ENCODE results near the gene FBLN1. TPM values are rescaled to one million over a fixed set of nuclear protein-coding genes. Genes with fewer than 3 reads are reported as not detected.
A peak's percentile ranks its signal among the peaks of the same experiment; 100 is the strongest.
"Not testable (repeated sequence)": the region's sequence is repeated elsewhere in the genome, so short reads cannot be mapped to it uniquely, and the experiment has no call there.

Gene FBLN1
- total RNA-seq, 1 donor from 2014 or later, result 624 TPM

DNA sequence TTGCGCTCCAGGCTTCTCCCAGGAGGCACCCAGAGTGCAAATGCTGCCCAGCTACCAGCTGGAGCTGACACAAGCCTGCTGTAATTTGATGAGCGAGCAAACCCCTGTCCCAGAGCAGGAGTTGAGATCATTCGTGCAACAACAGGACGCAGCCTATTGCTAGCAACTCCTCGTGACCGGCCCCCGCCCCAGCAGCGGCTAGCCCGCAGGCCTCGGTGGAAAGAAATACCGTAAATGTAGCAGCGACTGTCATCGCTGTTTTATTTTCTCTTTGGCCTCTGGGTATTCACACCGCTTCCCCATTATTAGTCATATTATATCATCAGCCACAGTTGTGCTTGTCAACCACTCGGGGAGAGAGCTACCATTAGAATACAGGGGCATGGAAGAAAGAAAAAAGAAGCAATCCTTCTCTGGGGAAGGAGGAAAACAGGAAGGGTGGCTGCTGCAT lies 109.8 kb downstream of the FBLN1 start:
- DNase-seq (ENCODE audit: low spot score) (peak; percentile 78), ATAC-seq (peak; percentile 93)

GRCh38 chr22:45612940-45613339 lies 110.3 kb downstream of the FBLN1 start:
- ATAC-seq (peak; percentile 21), DNase-seq (ENCODE audit: low spot score) (no peak)
- intact Hi-C loops (cut with DNase I), result loop anchor here (10.0 kb wide), 1 partner anchor 638 kb away; no protein-coding TSS in a partner anchor

More for the DNA sequence above, 109.8 kb downstream of the FBLN1 start:
- intact Hi-C loops (cut with DNase I), result loop anchor here (10.0 kb wide), 1 partner anchor 638 kb away; no protein-coding TSS in a partner anchor

DNA sequence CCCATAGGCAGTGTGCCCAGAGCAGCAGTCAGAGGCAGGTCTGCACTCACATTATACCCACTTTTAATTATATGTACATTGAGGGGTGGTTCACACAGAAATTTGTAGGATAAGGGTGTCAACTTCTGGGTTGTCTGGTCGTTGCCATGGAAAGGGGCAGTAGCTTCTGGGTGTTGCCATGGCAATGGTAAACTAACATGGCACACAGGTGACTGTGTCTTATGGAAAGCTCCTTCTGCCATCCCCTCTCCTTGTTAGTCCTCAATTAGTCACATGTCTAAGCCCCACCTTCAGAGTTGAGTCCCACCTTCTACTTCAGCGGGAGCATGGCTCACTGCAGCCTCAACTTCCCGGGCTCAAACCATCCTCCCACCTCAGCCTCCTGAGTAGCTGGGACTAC lies 112.7 kb downstream of the FBLN1 start:
- ATAC-seq, result no peak

DNA sequence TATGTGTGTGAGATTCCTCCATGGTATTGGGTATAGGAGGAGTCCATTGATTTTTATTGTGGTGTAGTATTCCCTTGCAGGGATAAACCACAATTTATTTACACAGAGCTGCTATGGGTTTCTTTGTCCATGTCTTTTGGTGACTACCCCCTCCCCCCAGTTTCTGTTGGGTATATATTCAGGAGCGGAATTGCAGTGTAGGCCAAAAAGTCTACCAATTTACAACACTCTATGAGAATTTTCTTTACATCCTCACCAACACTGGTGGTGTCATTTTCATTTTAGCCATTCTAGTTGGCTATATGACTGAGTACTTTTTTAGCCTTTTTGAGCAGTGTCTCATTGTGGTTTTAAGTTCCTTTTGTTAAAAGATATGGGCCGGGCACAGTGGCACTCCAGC lies 113.7 kb downstream of the FBLN1 start:
- intact Hi-C loops (cut with DNase I), result loop anchor here (10.0 kb wide), 1 partner anchor 642 kb away; no protein-coding TSS in a partner anchor
- no peak for ATAC-seq
- no peak for DNase-seq (ENCODE audit: low spot score)

More for the DNA sequence above, 112.7 kb downstream of the FBLN1 start:
- intact Hi-C loops (cut with DNase I), result loop anchor here (10.0 kb wide), 1 partner anchor 641 kb away; no protein-coding TSS in a partner anchor
- no peak for DNase-seq (ENCODE audit: low spot score)

DNA sequence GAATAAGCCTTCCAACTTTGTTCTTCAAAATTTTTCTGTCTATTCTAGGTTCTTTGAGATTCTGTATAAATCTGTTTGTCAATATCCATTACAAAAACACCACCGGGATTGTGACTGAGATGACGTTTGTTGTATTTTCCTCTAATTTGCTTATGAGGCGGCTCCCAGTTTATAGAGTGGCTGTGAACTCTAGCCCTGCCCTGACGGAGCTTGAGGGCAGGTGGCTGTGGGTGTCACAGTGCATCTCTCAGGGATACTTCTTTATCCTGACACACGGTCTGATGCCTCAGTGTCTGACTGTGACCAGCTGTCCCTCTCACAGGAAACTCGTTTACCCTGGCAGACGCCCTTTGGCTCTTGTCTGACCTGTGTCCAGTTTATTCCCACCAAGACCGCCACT lies 115.3 kb downstream of the FBLN1 start:
- DNase-seq (ENCODE audit: low spot score) (no peak), ATAC-seq (no peak)
- intact Hi-C loops (cut with DNase I), result loop anchor here (10.0 kb wide), 1 partner anchor 643 kb away; no protein-coding TSS in a partner anchor

DNA sequence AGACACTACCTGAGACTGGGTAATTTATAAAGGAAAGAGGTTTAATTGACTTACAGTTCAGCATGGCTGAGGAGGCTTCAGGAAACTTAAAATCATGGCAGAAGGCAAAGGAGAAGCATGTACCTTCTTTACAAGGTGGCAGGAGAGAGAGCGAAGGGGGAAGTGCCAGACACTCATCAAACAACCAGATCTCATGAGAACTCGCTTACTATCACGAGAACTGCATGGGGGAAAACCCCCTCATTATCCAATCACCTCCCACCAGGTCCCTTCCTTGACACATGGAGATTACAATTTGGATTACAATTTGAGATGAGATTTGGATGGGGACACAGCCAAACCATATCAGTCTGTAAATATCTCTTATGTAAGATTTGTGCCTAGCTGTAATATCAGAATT lies 118.0 kb downstream of the FBLN1 start:
- ATAC-seq, result no peak
- DNase-seq (ENCODE audit: low spot score), result no peak
- intact Hi-C loops (cut with DNase I), result no loop called here

DNA sequence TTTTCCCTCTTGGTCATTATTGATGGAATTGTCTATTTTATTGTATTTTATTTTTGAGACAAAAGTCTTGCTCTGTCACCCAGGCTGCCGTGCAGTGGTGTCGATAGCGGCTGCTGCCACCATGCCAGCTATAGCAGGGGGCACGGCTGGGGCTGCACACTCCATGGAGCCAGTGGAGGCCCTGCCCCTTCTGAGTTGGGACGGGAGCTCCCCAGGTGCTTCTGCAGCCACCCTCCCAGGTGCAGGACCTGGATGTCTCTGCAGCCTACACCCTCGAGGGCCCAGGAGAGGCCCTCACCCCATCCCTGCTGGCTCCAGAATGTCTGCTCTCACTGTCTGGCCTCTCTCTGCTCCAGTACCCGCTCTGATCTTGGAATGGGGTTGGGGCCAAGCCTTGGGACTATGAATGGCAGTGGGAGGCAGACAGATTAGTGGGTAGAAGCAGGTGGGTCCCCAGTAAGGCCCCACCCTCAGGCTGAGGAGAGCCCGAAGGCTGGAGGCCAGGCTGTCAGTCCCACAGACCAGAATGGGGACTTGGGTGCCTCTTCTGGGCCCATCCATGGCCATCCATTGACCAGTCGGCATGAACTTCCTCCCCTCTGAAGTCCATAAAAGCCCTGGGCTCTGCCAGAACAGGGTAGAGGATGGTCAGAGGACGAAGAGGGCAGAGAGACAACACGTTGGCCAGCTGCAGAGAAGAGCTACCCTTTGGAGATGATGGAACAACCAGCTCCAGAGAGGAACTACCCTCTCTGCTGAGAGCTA lies 119.3 kb downstream of the FBLN1 start:
- DNase-seq (ENCODE audit: low spot score) (no peak), ATAC-seq (no peak)
- intact Hi-C loops (cut with DNase I), result no loop called here

DNA sequence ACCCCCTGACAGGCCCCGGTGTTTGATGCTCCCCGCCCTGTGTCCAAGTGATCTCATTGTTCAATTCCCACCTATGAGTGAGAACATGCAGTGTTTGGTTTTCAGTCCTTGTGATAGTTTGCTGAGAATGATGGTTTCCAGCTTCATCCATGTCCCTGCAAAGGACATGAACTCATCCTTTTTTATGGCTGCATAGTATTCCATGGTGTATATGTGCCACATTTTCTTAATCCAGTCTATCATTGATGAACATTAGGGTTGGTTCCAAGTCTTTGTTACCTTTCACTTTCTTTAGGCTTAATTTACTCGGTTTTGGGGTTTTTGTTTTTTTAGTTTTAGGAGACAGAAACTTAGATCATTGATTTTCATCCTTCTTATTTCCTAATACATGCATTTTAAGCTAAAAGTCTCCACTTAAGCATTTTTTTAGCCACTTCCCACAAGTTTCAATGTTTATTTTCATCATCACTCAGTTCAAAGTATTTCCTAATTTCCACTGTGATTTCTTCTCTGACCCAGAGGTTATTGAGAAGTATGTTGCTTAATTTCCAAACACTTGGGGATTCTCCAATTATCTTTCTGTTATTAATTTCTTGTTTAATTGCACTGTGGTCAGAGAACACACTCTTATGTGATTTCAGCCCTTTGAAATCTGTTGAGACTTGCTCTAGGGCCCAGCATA lies 120.9 kb downstream of the FBLN1 start:
- peak; percentile 15 for ATAC-seq

DNA sequence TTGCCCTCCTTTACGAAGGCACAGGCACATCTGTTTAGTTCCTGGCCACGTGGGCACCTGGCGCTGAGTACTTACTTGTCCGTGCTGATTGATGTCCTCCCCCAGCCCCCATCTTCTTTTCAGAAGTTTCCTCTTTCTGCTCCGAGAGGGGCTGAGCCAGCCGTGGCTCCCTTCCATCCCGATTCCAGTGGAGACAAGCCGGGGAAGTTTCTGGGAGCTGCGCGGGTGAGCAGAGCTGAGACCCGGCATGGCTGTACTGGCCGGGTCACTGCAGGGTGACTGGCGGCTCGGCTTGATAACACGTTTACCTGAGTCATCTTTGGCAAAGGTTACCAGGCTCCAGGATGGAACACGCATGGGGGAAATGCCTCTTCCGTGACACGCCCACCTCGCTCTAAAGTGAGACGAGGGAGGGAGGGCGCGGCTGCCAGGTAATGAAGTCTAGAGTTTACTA lies 123.5 kb downstream of the FBLN1 start:
- intact Hi-C loops (cut with DNase I), result no loop called here
- no peak for DNase-seq (ENCODE audit: low spot score)
- no peak for ATAC-seq

More for the DNA sequence above, 120.9 kb downstream of the FBLN1 start:
- DNase-seq (ENCODE audit: low spot score); intact Hi-C loops (cut with DNase I): not testable (repeated sequence)

GRCh38 chr22:45627489-45628233 lies 125.0 kb downstream of the FBLN1 start:
- ATAC-seq, result no peak
- DNase-seq (ENCODE audit: low spot score), result no peak
- intact Hi-C loops (cut with DNase I), result no loop called here

- ATAC-seq (no peak), DNase-seq (ENCODE audit: low spot score) (no peak)
- intact Hi-C loops (cut with DNase I), result no loop called here
These were observed 125.8 kb downstream of the FBLN1 start for GRCh38 chr22:45628515-45628914.

DNA sequence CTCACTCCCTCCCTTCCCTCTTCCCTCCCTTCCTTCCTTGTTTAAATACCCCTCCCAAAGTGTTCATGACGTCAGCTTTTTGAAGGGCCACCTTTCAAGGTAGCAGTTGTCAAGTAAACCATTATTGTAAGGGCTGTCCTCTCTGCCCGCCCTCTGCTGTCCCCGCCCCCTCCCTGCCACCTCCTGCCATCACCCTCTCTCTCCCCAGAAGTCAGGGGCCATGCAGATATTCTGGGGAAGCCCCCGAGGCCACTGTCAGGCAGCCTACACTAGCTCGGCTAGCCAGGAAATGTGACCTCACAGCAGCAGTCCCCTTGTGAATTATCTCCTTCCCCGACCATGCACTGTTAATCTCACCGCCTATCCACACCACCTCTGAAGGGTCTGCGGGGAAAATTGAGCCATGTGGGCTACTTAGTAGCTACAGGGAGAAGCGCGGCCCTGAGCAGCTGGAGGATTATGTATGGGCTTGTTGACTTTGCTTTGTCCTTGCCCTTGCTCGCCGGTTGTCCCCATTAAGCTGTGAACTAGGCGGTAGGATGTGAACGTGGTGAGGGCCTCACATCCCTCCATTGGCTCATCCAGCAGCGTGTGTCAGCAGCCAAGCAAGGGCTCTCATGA lies 126.9 kb downstream of the FBLN1 start:
- ATAC-seq, result no peak
- DNase-seq (ENCODE audit: low spot score), result no peak

DNA sequence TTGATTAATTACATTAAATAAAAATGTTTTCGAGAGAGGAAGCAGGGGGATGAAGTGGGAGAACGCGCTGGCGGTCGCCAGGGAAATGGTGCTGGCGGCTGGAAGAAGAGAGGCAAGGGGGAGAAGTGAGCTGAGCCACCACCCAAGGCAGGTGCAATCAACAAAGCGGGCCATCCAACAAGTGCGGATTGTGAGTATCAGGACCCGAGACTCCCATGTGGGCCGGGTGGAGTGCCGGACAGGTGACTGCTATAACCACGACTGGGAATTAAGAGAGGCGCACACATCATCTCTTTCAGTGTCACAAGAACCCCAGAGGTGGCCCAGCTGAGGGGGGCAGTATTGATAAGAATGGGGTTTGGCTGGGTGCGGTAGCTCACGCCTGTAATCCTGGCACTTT lies 127.8 kb downstream of the FBLN1 start:
- no peak for ATAC-seq

More for the DNA sequence above, 126.9 kb downstream of the FBLN1 start:
- intact Hi-C loops (cut with DNase I), result no loop called here

GRCh38 chr22:45631140-45631840 lies 128.6 kb downstream of the FBLN1 start:
- ATAC-seq (no peak), DNase-seq (ENCODE audit: low spot score) (no peak)
- intact Hi-C loops (cut with DNase I), result no loop called here

More for the DNA sequence above, 127.8 kb downstream of the FBLN1 start:
- intact Hi-C loops (cut with DNase I), result no loop called here
- DNase-seq (ENCODE audit: low spot score), result no peak

DNA sequence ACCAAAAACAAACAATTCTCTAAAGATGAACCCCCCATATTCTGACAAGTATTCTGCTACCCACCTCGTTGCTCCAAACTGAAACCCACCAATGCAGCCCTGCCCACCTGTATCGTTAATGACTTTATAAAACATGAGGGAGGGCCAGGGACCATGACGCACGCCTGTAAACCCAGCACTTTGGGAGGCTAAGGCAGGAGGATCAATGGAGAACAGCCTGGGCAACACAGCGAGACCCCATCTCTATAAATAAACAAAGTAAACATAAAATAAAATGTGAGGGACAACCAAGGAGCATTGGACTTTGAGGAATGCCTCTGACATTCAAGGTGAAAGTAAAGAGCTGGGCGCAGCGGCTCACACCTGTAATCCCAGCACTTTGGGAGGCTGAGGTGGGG lies 129.2 kb downstream of the FBLN1 start:
- intact Hi-C loops (cut with DNase I), result no loop called here
- no peak for DNase-seq (ENCODE audit: low spot score)

GRCh38 chr22:45632791-45633515 lies 130.3 kb downstream of the FBLN1 start:
- ATAC-seq, result peak; percentile 30
- intact Hi-C loops (cut with DNase I), result no loop called here
- peak; percentile 48 for DNase-seq (ENCODE audit: low spot score)

More for the DNA sequence above, 129.2 kb downstream of the FBLN1 start:
- no peak for ATAC-seq

- ATAC-seq, result no peak
- intact Hi-C loops (cut with DNase I), result no loop called here
- DNase-seq (ENCODE audit: low spot score), result peak; percentile 4
These were observed 134.0 kb downstream of the FBLN1 start for GRCh38 chr22:45636683-45637082.
